CD4-positive, alpha-beta T cell treated with Interleukin-15 for 4 hours (primary cell): ENCODE data around the gene CCDC152.
"Not testable (repeated sequence)": the region's sequence is repeated elsewhere in the genome, so short reads cannot be mapped to it uniquely, and the experiment has no call there.

Experiments used
- DNase-seq: peaks from one replicate; pipeline ENCODE4 v3.0.0-alpha.2; 2020; ENCODE audit warnings: low spot score

Gene CCDC152

DNA sequence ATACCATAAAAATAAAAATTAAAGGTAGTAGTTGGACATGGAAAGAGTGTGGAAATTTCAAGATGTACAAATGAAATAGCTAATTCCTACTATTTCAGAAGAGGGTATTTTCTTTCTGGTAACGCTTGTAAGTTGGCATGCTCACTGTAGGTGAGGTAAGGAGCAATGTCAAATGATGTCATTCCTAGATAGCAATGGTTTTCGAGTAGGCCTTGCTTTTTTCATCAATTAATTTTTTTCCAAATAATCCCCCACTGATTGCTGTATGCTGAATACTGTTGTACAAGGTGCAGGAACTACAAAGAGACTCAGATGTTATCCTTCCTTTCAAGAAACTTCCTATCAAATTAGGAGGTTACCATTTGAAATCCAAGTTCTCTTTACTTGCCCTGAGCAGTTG, 56.0 kb downstream of the CCDC152 start:
- no peak for DNase-seq

DNA sequence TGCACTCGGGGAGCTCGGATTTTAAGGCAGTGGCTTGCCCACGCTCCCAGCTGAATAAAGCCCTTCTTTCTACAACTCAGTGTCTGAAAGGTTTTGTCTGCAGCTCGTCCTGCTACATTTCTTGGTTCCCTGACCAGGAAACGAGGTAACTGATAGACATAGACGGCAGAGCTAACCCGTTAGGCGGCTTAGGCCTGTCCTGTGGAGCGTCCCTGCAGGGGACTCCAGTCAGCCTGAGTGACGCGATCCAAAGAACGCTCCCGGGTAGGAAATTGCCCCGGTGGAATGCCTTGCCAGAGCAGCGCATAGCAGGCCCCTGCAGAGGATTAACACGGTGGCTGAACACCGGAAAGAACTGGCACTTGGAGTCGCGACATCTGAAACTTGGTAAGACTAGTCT, 56.9 kb downstream of the CCDC152 start:
- no peak for DNase-seq

DNA sequence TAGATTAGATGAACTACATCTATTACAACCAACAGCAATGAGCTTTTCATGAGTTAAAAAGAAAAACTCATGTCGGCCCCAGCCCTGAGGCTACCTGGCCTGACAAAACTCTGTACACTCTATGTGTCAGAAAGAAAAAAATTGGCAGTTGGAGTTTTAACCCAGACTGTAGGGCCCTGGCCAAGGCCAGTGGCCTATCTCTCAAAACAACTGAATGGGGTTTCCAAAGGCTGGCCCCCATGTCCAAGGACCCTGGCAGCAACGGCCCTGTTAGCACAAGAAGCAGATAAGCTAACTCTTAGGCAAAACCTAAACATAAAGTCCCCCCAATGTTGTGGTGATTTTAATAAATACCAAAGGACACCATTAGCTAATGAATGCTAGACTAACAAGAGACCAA, 59.9 kb downstream of the CCDC152 start:
- not testable (repeated sequence) for DNase-seq

DNA sequence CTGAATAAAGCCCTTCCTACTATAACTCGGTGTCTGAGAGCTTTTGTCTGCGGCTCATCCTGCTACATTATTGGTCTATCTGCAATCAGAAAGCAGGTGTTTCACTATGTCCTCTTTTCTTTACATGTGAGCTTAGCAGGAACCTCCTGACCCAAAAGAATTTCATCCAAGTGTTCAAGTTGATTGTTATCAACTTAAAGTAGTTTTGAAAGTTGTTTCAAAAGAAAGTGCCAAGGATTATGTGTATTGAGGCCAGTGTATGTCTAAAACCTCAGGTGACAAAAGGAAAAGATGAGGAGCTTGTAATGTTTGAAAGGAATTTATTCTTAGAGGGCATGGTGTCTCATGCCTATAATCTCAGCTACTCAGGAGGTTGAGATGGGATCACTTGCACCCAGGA, 63.1 kb downstream of the CCDC152 start:
- no peak for DNase-seq

DNA sequence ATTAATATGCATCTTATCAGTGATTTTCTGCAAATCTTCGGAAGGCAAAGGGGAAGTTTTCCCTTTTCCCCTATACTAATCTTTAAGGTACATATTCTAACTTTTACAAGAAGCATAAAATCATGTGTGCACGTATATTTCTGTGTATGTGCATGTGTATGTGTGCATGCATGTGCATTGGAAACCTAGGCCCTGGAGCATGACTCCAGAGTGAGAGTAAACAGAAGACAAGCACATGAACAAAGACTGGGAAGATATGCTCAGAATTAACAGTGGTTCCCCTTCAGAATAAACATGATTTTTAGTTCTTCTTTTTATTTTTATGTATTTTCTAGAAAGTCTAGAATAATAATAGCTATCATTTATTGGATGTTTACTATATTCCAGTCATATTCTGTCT, 65.9 kb downstream of the CCDC152 start:
- no peak for DNase-seq

DNA sequence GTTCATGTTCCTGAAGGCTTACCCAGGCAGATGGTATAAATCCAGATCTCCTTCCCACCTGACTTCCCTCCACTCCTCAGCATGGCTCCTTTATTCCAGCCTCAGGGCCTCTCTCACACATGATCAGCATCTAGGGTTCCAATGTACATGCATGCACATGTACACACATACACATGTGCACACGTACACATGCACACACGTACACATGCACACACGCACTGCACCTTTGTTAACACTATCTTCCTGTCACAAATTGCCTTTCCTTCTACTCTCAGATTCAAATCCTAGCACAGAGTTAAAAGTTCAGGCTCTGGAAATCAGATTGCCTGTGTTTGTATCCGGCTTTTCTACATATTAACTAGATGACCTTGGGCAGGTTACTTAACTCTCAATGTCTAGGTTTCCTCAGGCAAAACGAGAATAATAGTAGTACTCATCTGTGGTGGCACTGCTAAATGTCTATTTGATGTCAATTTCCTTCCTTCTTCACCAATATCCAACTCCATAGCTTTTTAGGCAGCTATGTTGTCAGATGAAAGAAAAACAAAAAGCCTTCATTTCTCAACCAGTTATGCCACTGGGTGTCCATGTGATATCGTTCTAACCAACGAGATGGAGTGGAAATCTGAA, 67.8 kb downstream of the CCDC152 start:
- DNase-seq = no peak

DNA sequence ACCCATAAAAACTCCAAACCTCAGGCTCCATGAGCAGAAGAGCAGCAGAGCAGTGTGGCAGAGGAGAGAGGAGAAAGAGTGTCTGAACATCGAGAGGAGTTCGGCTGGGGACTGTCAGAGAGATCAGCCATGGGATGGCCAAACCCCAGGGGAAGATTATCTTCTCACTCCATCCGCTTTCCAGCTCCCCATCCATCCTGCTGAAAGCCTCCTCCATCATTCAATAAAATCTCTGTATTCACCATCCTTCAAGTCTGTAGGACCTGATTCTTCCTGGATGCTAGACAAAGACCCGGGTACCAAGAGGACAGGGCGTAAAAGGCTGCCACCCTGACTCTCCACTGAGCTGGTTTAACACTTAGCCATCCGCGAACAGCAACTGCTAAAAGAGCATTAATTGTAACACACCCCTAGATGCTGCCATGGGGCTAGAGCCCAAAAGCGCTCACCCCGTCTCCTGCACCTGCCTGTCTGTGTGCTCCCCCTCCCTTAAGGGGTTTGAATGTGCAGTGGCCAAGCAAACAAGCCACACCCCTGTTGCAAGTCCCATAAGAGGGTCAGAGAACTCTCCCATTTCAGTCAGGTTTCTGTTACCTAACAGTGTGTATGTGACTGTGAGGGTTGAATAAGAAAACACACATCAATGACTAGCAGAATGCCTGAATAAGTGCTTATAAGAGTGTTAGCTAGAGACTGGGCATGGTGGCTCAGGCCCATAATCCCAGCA, 69.0 kb downstream of the CCDC152 start:
- DNase-seq = no peak

DNA sequence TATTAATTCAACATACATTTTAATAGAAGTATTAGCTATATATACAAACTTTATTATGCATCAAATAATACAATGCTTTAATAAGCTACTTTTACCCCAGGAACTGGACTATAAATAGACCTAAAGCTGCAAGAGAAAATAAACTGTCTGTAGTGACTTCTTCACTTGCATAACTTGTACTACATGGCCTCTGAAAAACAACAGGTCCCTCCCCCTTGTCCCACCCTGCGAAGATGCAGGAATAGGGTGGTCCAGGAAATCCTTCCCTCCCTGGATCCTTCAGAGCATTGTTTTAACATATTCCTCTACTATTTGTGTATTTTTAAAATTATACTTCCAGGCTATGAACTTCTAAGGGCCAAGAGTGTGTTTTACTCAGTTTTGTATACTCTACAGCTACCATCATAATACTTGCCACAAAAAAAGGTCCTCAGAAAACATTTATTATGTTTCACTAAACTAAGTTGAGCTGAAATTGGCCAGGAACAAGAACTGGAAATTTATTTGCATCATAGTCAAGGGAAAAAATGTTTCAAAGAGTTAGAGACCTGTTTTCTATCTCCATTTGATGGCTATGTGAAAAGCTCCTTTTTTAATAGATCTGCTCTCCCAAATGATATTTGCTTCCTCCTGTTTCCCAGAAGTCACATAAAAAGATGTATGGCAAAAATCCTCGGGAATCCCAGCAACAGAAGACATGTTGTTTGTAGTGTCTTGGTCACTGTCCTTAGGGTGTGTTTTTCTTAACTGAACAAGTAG, 70.3 kb downstream of the CCDC152 start:
- DNase-seq = no peak

DNA sequence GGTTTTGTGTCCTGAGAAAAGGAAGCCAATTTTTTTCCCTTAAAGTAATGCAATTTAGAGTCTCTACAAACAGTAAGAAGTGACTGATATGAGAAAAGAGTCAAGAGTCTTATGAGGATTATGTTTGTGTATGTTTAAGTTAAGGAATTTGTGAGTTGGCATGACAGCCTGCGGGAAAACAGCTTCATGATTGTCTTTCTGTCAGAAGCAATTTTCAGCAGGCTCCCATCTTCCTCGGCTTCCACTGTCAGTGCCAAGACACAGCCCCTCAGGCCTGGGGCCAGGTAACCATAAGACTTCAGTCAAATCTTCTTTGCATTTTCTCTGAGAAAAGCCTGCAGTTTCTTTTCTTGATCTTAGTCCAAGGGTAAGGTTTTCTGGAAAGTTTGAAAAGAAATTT, 72.1 kb downstream of the CCDC152 start:
- no peak for DNase-seq

DNA sequence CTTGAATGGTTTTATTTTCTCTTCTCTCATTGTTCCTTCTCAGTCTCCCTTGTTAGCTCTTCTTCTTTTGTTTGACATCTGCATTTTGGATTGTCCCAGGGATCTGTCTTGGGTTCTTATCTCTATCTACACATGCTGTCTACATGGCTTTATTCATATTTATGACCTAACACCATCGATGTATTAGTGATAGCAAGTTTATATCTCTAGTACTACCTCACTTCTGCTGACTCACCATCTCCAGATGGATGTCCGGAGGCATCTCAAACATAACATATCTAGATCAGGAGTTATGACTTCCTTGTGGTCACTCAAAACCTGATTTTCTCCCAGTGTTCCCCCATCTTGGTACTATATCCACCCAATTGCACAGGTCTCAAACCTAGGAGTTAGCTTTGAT, 74.3 kb downstream of the CCDC152 start:
- no peak for DNase-seq

DNA sequence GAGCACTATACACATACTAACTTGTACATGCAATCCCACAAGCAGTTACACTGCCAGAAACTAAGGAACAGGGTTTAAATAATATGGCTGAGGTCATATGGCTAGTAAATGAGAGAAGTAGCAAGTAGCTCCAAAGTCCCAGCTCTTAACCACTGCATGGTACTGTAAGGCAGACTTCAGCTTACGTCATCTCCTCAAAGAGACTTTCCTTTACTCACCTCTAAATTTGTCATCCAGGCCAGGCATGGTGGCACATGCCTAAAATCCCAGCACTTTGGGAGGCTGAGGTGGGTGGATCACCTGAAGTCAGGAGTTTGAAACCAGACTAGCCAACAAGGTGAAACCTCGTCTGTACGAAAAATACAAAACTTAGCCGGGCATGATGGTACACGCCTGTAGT, 75.4 kb downstream of the CCDC152 start:
- DNase-seq = no peak

DNA sequence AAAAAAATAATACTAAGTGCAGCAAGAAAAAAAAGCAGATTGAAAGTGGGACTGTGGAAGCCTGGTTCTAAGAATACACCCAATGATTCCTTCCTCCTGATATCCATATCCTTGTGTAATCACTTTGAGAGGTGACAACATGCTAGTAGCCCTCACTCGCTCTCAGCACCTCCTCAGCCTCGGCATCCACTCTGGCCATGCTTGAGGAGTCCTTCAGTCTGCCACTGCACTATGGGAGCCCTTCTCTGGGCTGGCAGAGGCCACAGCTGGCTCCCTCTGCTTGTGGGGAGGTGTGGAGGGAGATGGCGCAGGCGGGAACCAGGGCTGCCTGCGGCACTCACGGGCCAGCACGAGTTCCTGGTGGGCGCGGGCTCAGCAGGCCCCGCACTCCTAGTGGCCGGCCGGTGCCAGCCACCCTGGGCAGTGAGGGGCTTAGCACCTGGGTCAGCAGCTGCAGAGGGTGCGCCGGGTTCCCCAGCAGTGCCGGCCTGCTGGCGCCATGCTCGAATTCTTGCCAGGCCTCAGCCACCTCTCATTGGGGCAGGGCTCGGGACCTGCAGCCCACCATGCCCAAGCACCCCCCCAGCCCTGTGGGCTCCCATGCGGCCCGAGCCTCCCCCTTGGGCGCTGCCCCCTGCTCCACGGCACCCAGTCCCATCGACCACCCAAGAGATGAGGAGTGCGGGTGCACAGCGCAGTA, 79.6 kb downstream of the CCDC152 start:
- no peak for DNase-seq

DNA sequence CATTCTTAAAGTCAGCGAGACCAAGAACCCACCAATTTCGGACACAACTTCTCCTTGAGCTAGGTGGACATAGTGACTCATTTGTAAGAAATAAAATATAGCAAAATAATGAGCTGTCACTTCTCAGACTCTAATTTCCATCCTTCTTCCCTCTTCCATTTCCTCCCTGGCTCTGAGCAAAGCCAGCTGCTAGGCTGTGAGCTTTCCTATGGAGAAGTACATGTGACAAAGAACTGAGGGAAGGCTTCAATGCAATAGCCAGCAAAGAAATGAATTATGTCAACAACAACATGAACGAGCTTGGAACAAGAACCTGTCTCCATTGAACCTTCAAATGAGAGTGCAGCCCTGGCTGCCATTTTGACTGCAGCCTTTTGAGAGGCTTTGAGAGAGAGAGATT, 81.0 kb downstream of the CCDC152 start:
- no peak for DNase-seq

DNA sequence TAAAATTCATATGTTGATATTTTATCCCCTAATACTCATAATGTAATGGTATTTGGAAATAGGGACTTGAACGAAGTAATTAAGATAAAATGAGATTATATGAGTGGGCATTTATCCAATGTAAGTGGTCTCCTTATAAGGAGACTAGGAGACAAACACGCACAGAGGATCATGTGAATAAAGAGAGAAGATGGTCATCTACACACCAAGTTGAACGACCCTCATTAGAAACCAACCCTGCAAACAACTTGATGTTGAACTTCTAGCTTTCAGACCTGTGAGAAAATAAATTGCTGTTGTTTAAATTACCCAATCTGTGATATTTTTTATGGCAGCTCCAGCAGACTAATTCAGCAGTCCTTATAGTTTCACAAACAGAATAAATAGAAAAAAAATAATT, 82.6 kb downstream of the CCDC152 start:
- no peak for DNase-seq

DNA sequence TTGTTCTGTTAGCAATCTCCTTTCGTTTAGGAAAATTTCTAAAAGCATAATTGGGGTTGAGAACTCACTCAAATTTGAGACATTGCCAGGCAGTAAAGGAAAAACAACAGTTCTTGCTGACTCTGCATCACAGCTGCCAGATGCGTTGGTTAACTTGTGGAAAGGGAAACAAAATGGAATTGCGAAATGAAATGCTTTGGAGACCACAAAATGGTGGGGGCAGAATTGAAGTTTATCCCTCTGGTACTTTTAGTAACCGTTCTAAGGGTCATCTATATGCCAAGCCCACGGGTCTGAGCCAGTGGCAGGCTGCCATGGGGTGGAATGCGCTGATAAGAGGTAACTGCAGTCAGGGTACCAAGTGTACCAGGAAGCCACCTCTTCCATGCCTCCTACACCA, 83.7 kb downstream of the CCDC152 start:
- DNase-seq = no peak

DNA sequence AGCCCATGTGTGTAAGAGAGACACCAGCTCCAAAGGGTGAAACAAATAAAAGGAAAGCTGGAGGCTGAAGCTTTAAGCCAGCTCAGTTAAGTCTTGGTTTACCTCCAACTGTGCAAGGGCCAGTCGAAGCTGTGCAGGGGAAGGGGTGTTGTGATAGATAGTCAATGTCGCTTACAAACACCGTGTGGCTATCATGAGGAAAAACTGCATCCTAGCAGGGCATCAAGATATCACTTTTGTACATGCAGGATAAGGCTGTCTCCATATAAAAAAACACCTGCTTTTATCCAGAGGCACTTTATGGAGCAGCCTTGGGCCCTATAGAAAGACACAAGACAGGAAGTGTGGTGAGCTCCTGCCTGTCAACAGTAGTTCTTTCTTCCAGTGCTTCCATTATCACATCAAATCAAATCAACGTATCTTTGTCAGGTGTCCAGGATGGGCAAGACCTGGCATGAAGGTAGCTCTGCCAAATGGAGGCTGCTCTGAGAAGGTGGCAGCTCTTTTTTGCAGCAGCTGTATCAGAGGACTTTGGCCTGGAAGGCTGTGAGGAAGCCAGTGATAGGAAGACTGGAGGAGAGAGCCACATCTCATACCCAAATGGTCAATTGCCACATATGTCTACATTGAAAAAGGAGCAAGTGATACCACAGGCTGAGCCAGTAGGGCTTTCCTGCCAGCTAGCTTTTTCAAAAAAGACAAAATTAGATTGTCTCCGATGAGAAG, 84.4 kb downstream of the CCDC152 start:
- no peak for DNase-seq

DNA sequence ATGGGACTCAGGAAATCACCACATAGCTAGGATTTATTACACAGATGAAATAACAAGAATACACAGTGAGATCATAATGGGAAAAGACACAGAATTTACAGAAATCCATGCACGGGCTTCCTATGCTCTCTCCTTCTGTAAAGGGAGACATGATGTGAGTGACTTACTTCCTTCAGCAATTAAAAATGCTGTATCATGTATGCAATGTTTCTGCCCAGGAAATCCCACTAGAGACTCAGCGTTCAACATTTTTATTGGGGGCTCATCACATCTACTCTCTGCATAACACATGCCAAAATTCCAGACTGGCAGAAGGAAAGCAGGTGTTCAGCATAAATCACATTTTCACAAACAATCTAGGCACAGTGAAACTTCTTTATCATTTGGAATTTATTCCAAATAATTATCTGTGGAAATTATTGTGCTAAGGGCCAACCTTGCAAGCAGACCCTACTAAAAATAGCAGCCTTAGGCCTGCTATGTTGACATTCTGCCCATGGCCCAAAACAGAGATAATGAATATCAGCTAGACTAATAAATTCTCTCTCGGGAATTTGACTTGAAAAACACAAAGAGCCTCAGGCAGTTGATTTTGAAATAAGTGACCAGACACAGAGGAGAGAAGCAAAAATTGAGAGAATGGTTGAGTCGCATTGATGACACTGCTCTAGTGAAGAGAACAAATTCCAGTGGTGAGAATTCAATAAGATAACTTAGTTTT, 86.5 kb downstream of the CCDC152 start:
- no peak for DNase-seq

DNA sequence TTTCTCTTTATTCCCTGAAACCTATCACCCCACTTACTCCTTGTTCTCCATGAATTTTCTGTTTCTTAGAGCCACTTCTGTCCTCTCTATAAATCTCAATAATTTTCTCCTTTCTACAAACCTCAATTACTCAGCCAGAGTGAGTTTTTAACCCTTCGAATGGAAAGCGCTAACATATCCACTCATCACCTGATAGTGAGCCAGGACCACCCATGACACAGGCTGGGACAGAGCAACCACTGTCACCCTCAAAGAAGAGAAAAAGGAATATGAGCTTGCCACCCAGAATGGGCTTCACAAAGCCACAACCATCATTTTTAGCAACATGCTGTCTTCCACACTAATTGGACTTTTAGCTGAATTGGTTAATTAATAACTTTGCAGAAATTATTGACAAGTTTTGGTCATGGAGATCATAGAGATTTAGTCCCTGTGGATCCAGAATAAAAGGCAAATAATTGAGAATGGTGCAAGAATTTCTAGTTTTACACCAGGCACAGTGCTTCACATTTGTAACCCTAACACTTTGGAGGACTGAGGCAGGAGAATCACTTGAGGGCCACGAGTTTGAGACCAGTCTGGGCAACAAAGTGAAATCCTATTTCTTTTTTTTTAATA, 87.2 kb downstream of the CCDC152 start:
- DNase-seq = no peak

DNA sequence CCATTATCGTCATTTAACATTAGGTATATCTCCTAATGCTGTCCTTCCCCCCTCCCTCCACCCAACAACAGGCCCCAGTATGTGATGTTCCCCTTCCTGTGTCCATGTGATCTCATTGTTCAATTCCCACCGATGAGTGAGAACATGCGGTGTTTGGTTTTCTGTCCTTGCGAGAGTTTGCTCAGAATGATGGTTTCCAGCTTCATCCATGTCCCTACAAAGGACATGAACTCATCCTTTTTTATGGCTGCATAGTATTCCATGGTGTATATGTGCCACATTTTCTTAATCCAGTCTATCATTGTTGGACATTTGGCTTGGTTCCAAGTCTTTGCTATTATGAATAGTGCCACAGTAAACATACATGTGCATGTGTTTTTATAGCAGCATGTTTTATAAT, 87.8 kb downstream of the CCDC152 start:
- not testable (repeated sequence) for DNase-seq

DNA sequence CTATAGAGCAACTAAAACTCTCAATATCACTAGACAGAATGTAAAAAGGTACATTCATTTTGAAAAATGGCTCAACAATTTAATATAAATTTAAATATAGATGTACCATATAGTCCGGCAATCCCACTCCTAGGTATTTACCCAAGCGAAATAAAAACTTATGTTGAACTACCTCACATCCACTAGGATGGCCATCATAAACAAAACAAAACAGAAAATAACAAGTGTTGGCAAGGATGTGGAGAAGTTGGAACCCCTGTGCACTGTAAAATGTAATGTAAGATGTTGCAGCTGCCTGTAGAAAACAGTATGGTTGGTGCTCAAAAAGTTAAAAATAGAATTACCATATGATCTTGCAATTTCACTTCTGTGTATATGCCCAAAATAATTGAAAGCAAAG, 91.9 kb downstream of the CCDC152 start:
- DNase-seq = no peak

DNA sequence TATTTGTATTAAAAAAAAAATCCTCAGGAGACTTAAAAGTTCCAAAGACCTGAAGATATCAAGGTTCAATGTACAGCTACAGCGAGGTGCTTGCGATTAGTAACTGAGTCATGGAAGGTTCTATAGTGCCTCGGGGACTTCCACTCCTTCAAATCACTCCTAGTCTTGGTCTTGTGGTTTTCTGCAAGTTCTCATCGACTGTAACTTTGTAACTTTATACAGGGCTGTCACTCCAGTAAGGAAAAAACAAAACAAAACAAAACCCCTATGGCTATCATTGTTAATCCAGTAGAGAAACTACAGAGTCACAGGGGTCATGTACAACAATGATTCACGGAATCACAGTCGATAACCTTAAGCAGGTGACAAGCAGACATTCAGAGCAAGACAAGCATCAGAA, 94.9 kb downstream of the CCDC152 start:
- DNase-seq = no peak
